ENCODE data around the gene CACNA2D4. TPM values are rescaled to one million over a fixed set of nuclear protein-coding genes. Genes with fewer than 3 reads are reported as not detected.

CACNA2D4 gene
- total and polyA plus RNA-seq, 7 donors: 2.8 to 5.8 (median 3.6) TPM

- no peak overlapping the region for H3K4me3 ChIP-seq
- 85 to 88% methylated on average over 18 of the region's 18 CpGs for WGBS, 2 donors
- H3K9me3 ChIP-seq: no peaks in the 10 kb centered on the region
- H3K36me3 ChIP-seq: no peaks in the 10 kb centered on the region
- peaks cover 0 to 21% (median 17%) of the 10 kb centered on the region in 4 donors for H3K4me1 ChIP-seq
- H3K27me3 ChIP-seq: no peaks in the 10 kb centered on the region
- no peak overlapping the region for H3K27ac ChIP-seq
- DNase-seq: no peak
- intact Hi-C loops (cut with DNase I): no loop called here
- TF ChIP-seq POLR2A (IDR thresholded peaks at IDR 0.05) (no peak), POLR2AphosphoS5 (IDR thresholded peaks at IDR 0.05) (no peak), EP300 (IDR thresholded peaks at IDR 0.05) (no peak), CTCF (IDR thresholded peaks at IDR 0.05) (no peak)
Observed at GRCh38 chr12:1912580-1913376, 5.7 kb downstream of the CACNA2D4 start.

GRCh38 chr12:1911598-1912575, 6.6 kb downstream of the CACNA2D4 start:
- no peak for TF ChIP-seq POLR2AphosphoS5 (IDR thresholded peaks at IDR 0.05)
- TF ChIP-seq EP300 (IDR thresholded peaks at IDR 0.05): no peak
- no peak overlapping the region for H3K27ac ChIP-seq
- H3K4me3 ChIP-seq: no peak overlapping the region
- H3K27me3 ChIP-seq: no peaks in the 10 kb centered on the region
- DNase-seq: no peak
- no peaks in the 10 kb centered on the region for H3K9me3 ChIP-seq
- H3K36me3 ChIP-seq: no peaks in the 10 kb centered on the region
- WGBS, 2 donors: 61 to 85% methylated on average over 16 of the region's 16 CpGs
- intact Hi-C loops (cut with DNase I): no loop called here
- peaks cover 0 to 12% (median 10%) of the 10 kb centered on the region in 4 donors for H3K4me1 ChIP-seq

GRCh38 chr12:1910468-1910867, 8.0 kb downstream of the CACNA2D4 start:
- TF ChIP-seq POLR2AphosphoS5 (IDR thresholded peaks at IDR 0.05) (no peak), POLR2A (IDR thresholded peaks at IDR 0.05) (no peak), CTCF (IDR thresholded peaks at IDR 0.05) (no peak), EP300 (IDR thresholded peaks at IDR 0.05) (no peak)
- no peak overlapping the region for H3K4me3 ChIP-seq
- DNase-seq: no peak
- intact Hi-C loops (cut with DNase I): no loop called here
- no peaks in the 10 kb centered on the region for H3K27me3 ChIP-seq
- H3K4me1 ChIP-seq: peaks cover 0 to 7% (median 5%) of the 10 kb centered on the region in 4 donors
- H3K9me3 ChIP-seq: no peaks in the 10 kb centered on the region
- H3K36me3 ChIP-seq: no peaks in the 10 kb centered on the region
- WGBS, 2 donors: 94 to 97% methylated on average over 3 of the region's 3 CpGs
- H3K27ac ChIP-seq: no peak overlapping the region

GRCh38 chr12:1908758-1909157, 9.7 kb downstream of the CACNA2D4 start:
- Histone ChIP-seq H3K4me1 (peaks cover 0 to 7% (median 5%) of the 10 kb centered on the region in 4 donors), H3K27me3 (no peaks in the 10 kb centered on the region), H3K27ac (no peak overlapping the region), H3K9me3 (peaks cover 0 to 9% (median 4%) of the 10 kb centered on the region in 4 donors), H3K36me3 (no peaks in the 10 kb centered on the region), H3K4me3 (no peak overlapping the region)
- no peak for DNase-seq
- 95 to 97% methylated on average over 26 of the region's 26 CpGs for WGBS, 2 donors
- no peak for TF ChIP-seq POLR2A (IDR thresholded peaks at IDR 0.05)
- no peak for TF ChIP-seq CTCF (IDR thresholded peaks at IDR 0.05)
- no peak for TF ChIP-seq EP300 (IDR thresholded peaks at IDR 0.05)
- no peak for TF ChIP-seq POLR2AphosphoS5 (IDR thresholded peaks at IDR 0.05)
- intact Hi-C loops (cut with DNase I): no loop called here

All from sigmoid colon (tissue), 7 donors.